KOPT-K1 (cell line): Measurements from ENCODE around the gene CD52.
"Not testable (repeated sequence)": the region's sequence is repeated elsewhere in the genome, so short reads cannot be mapped to it uniquely, and the experiment has no call there.

Source experiments
- H3K27ac ChIP-seq: fragments of 200-600 bp; sonication (generic); 2 replicates; pipeline ENCODE4 v1.5.1; 2016; ENCODE audit warnings: antibody characterized with exemption, mild to moderate bottlenecking, low read depth, low read length; ENCODE audit not compliant: poor library complexity, severe bottlenecking
- H3K36me3 ChIP-seq: fragments of 200-600 bp; sonication (generic); 2 replicates; pipeline ENCODE4 v1.5.1; 2017; ENCODE audit warnings: antibody characterized with exemption, mild to moderate bottlenecking, low read length, moderate library complexity; ENCODE audit not compliant: insufficient read depth
- H3K9me3 ChIP-seq: fragments of 200-600 bp; sonication (generic); 2 replicates; pipeline ENCODE4 v1.5.1; 2017; ENCODE audit warnings: antibody characterized with exemption, low read length, mild to moderate bottlenecking; ENCODE audit not compliant: insufficient read depth, poor library complexity, severe bottlenecking

CD52 gene

DNA sequence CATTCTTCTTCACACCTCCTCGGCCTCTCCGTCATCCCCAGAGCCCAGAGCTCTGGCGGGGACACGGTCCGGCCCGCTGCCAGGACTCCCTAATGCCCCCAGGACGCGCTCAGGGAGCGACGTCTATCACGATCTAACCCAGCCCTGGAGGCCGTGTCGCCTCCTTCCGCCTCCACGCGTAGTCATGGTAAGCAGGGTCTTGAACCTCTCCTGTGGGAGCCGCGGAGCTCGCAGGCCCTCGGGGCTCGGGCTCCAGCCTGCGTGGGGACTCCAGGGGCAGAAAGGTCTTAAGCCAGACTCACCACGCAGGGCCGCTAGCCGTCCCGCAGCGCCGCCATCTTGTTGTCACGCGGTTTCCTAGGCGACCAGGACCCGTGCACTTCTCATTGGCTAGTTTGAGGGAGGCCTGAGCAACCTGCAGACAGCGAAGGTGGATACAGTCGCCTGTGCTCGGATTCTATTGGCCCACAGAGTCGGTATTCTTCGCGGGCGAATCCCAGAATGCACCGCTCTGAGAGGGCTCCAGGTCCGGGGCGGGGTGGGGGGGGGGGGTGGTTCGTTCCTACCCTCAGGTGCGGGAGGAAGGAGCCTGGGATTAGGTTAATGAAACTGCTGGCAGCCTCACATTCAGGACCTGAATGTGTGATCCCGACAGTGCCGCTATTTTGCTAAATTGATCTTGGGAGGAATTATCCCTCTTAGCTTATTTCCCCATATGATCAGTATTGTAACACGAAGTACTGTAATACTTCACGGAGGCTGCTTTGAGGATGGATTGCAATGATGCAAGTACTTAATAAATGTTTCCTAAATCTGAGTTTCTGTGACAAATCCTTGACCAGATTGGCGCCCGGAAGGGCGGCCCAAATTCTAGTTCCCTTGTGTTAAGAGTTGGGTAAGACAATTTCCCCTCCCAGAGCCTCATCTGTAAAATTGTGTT, 11.2 kb upstream of the CD52 start, which contains the start of gene UBXN11:
Gene UBXN11 (minus strand): TSS at position 347 of the 940 bp plus-strand sequence. CDS start 3,753 bp downstream, outside the sequence.
- Histone ChIP-seq H3K36me3 (no peaks in the 10 kb centered on the region), H3K27ac (peak within 1 kb of the TSS; percentile 96), H3K9me3 (no peaks in the 10 kb centered on the region)

DNA sequence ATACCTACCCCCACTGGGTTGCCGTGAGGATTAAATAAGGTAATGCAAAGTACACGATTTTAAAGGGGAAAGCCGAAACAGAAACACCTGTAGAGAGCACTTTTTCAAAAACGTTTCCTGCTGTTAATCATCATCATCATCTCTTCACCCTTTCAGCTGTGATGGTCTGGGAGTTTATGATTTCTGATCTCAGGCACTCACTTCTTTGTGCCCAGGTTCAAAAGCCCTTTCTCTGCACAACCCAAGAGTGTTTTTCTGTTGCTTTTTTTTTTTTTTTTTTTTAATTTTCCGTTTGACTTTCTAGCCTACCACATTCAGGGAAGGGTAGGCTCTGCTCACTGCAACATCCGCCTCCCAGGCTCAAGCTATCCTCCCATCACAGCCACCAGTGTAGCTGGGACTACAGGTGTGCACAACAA, 10.4 kb upstream of the CD52 start:
- Histone ChIP-seq H3K27ac (peak overlapping the region; percentile 96), H3K9me3 (no peaks in the 10 kb centered on the region), H3K36me3 (no peaks in the 10 kb centered on the region)

DNA sequence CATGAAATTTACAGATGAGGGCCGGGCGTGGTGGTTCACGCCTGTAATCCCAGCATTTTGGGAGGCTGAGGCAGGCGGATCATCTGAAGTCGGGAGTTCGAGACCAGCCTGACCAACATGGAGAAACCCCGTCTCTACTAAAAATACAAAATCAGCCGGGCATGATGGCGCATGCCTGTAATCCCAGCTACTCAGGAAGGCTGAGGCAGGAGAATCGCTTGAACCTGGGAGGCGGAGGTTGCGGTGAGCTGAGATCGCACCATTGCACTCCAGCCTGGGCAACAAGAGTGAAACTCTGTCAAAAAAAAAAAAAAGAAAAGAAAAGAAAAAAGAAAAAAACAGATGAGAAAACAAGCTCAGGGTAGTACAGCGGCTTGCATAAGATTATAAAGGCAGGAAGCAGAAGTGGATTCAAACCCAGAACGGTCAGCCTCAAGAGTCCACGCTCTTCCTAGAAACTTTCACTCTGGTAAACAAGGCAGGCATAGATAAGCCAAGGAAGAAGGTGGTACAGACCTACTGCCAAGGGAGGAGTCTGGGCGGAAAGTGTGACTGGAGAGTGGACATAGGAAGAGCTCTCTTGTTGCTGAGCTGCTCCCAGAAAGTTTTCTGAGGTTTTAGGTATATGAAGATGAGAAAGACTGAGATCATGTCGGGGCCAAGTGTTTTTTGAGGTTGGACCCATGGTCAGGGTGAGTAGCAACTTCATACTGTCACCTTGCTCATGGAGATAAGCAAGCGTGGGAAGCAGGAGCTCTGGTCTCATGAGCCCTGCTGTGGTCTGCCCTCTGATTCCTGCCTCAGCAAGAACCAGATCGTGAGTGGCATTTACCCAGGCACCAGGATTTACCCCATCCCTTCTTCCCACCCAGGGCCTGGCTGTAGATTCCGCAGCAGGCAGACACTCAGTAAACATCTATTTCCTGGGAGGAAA, 9.5 kb upstream of the CD52 start:
- not testable (repeated sequence) for H3K9me3 ChIP-seq, H3K36me3 ChIP-seq
- peak overlapping the region; percentile 96 for H3K27ac ChIP-seq

DNA sequence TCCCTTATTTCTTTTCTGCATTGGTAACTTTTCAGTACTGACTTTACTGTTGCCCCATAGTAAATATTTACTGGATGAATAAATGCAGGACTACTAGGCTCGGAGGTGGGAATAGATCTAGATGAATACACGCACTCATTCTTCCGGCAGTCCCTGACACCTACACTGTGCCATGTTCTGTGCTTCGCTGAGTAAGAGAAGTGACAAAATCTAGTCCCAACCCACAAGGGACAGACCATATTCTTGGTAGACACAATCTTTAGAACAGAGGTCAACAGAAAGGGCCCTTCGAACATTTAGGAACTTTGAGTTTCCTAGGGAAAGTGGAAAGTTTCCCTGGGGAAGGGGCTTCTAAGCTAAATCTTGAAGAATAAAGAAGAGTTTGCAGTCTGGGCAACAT, 3.3 kb upstream of the CD52 start:
- Histone ChIP-seq H3K36me3 (no peaks in the 10 kb centered on the region), H3K27ac (peak overlapping the region; percentile 85), H3K9me3 (no peaks in the 10 kb centered on the region)

DNA sequence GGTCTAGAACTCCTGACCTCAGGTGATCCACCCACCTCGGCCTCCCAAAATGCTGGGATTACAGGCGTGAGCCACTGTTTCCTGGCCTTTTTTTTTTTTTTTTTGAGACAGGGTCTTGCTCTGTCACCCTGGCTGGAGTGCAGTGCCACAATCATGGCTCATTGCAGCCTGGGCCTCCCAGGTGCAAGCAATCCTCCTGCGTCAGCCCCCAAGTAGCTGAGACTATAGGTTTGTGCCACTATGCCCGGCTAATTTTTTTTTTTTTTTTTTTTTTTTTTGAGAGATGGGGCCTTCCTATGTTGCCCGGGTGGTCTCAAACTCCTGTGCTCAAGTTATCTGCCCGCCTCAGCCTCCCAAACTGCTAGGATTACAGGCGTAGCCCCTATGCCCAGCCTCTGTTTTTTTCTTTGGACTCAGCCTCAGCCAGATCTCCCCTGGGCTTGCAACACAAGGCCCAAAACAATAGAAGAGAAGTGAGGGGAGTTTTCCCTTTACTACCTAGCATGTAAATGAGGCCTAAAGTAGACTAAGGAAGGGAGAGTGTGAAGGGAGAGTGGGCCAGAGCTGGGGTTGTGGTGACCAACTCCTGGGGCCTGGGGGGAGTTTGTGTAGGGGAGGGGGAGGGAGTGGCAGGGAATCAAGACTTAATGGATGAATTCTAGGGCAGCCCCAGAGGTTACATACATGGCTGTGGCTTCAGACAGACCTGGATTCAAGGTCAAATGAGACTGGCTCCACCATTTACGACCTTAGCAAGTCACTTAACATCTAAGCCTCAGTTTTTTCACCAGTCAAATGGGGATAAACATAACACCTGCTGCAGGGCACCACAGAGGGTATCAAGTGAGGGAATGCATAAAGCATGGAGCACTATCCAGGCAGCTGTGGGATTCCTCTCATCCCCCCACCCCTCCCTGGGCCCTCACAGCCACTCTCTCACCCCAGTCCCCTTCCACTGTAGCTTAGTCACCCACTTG, 1.6 kb upstream of the CD52 start:
- H3K36me3 ChIP-seq = no peaks in the 10 kb centered on the region
- H3K9me3 ChIP-seq = no peaks in the 10 kb centered on the region
- H3K27ac ChIP-seq = peak overlapping the region; percentile 85

DNA sequence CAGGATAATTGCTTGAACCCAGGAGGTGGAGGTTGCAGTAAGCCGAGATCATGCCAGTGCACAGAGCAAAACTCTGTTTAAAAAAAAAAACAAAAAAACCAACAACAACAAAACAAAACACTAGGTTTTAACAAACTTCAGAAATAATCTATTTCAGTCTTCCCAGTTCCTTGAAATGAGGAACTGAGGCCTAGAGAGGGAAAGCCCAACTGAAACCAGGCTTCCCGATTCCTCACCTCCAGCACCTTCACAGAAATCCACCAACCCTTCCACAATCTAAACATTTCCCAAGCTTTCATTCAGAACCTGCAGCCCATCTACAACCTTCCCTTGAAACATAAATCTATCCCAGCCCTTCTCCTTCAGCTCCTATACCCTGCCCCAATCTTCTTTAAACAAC, 612 bp upstream of the CD52 start:
- no peaks in the 10 kb centered on the region for H3K36me3 ChIP-seq
- H3K27ac ChIP-seq = peak overlapping the region; percentile 85
- H3K9me3 ChIP-seq = no peaks in the 10 kb centered on the region

DNA sequence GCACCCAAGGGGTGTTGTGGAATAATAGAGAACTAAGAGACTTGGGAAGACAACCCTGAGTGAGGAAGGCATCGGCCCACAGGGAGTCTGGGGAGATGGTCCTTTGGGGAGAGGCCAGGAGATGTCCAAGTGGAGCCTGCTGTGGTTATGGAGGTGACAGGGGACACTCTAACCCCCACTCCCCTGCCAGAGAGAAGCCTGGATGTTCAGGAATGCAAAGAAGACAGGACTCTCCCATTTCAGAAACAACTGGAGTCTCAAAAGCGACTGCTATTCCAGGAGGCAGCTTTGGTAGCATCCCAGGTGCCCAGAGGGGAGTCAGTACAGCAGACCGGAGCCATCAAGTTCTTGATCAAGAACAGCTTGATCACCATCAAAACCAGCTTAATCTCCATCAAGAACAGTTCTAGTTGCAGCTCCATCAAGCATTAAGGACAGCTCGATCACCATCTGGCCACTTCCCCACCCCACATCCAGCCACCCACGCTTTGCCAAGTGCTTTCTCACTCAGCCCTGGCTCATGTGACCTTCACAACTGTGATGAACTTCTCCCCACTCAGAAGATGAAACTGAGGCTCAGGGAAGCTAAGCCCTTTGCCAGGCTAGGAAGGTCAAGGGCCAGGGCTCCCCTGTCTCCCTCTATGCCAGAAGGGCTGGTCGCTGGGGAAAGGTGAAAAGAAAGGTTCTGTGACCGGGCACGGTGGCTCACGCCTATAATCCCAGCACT, 743 bp downstream of the CD52 start:
- Histone ChIP-seq H3K27ac (peak overlapping the region; percentile 85), H3K9me3 (no peaks in the 10 kb centered on the region), H3K36me3 (no peaks in the 10 kb centered on the region)

DNA sequence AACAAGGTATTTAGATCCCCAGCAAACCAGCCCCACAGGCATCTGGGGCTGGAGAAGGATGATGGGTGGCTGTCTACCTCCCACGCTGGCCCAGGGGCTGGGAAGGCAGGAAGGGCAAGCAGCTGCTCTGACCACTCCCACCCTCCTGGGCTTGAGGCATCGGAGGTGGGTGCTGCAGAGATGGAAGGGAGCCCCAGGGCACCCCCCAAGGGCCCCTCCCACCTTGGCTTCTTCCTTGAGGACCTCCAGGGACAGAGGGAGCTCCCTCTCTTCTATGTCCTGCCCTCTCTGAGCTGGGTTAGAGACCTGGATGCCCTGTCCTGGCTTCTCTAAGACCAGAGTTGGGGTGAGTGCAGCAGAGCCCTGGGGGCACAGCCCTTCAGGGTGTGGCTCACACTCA, 3.1 kb downstream of the CD52 start:
- Histone ChIP-seq H3K27ac (peak overlapping the region; percentile 51), H3K9me3 (no peaks in the 10 kb centered on the region), H3K36me3 (no peaks in the 10 kb centered on the region)

DNA sequence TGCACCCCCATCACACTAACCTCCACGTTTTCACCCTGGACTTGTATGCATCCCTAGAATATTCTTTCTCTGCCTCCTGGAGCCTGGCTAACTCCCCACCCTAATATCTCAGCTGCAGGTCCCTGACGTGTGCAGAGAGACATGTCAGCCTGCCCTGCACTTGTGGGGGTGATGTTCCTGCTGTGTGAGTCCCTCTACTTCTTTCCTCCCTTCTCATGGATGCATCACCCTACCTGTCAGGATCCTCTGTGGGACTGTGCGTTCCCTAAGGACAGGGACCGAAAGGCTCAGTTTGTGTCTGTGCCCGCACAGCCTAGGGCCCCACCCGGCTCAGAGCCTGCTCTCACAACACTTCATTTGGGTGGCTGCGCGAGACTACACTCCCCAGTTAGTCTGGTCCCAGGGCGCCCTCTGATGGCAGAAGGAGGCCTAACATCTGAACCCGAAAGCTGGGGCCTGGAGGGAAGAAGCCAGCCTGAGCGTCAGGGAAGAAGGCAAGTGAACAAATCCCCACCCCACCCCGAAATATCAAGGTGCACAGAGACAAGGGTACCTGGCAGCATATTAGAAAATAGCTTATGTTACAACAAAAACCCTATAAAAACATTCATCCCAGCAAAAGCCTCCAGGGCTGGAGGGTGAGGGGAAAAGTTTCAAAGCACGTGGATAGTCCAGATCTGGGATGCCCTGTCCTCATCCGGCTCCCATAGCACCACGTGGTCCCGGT, 3.7 kb downstream of the CD52 start:
- Histone ChIP-seq H3K9me3 (no peaks in the 10 kb centered on the region), H3K27ac (peak overlapping the region; percentile 51), H3K36me3 (no peaks in the 10 kb centered on the region)

DNA sequence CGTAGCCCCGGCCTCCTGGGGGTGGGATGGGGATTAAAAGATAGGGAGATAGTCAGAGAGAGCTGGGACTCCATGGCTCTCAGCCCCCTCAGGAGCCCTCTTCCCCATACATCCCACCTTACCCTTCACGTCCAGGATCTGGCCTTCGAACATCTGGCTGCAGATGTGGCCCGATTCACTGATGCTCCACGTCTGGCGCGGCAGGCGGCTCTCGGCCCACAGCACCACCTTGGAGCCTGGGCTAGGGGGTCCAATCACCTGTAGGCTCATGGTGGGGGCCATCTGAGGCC, 4.2 kb downstream of the CD52 start:
- H3K9me3 ChIP-seq = no peaks in the 10 kb centered on the region
- H3K36me3 ChIP-seq = no peaks in the 10 kb centered on the region
- no peak overlapping the region for H3K27ac ChIP-seq

DNA sequence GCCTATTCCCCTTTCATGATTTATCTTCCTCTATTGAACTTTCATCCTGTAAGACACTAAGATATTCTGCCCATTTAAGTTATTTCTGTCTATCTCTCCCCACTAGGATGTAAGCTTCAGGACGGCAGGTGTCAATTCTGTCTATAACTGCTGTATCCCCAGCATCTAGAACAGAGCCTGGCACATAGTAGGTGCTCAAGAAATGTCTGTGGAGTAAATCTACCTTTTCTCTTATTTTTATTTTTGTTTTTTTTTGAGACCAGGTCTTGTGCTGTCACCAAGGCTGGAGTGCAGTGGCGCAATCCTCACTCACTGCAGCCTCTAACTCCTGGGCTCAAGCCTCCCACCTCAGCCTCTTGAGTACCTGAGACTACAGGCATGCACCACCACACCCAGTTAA, 5.6 kb downstream of the CD52 start:
- H3K27ac ChIP-seq = no peak overlapping the region
- no peaks in the 10 kb centered on the region for H3K36me3 ChIP-seq
- no peaks in the 10 kb centered on the region for H3K9me3 ChIP-seq

DNA sequence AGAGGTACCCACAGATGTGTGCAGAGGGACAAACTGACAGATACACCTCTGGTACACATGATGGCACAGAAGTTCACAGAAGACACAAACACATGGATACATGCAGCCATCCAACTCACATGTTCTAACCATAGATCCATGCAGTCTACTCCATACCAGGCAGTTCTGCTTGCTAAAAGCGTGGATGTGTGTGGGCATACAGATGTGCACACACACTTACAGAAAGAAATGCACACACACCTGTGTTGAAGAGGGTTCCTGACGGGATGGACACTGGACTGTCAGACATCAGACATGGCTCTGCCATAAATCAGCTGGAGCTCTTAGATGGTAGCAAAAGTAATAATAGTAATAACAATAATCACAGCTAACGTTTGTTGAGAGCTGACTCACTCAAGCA, 6.8 kb downstream of the CD52 start:
- Histone ChIP-seq H3K36me3 (no peaks in the 10 kb centered on the region), H3K9me3 (no peaks in the 10 kb centered on the region), H3K27ac (no peak overlapping the region)

DNA sequence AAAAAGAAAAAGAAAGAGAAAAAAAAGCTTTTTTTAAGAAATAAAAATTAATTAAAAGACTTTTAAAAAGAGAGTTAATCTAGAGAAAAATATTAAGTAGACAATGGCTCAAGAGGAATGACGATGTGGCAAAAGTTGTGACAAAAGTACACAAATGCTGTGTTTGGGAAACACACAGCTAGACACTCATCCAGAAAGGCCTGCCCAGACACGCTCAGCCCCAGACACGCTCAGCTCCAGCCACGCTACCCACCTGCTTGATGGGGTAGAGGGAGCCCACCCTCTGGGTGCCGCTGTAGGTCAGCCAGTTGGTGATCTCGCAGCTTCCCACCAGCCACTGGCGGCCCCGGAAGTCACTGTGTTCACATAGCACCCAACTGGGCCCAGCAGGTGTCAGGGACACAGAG, 10.2 kb downstream of the CD52 start:
- no peak overlapping the region for H3K27ac ChIP-seq
- H3K36me3 ChIP-seq = no peaks in the 10 kb centered on the region
- no peaks in the 10 kb centered on the region for H3K9me3 ChIP-seq
